ENCODE measurements around the gene SLC13A1. TPM values are rescaled to one million over a fixed set of nuclear protein-coding genes. Genes with fewer than 3 reads are reported as not detected.

SLC13A1 gene
- total and polyA plus RNA-seq, 9 donors = 0.17 TPM; not detected in 8

DNA sequence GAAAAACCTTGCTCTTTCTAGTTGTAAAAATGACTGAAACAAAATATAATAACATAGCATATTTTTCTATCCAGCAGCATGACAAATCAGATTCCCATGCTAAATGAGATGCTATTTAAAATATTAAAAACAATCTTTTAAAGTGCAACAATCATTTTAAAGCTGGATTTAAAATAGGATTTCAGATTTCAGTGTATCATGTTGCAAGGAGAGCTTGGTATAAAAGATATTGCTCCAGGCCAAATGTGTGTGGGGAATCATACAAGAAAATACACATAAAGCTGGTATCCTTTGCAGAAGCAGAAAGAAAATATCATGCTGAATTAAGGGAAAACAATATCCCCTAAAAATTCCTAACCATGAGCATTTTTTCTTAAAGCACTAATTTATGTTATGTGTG lies 42.2 kb downstream of the SLC13A1 start:
- DNase-seq = peak; percentile 14

GRCh38 chr7:123155571-123155970 lies 44.2 kb downstream of the SLC13A1 start:
- WGBS (ENCODE audit: insufficient coverage) = 50% methylated on average over 2 of the region's 7 CpGs
- no peaks in the 10 kb centered on the region for H3K27me3 ChIP-seq (ENCODE audit: control insufficient read depth, insufficient read depth, low read length)
- no peaks in the 10 kb centered on the region for H3K4me1 ChIP-seq (ENCODE audit: control insufficient read depth, insufficient read depth, low read length)
- DNase-seq = no peak
- no peaks in the 10 kb centered on the region for H3K36me3 ChIP-seq (ENCODE audit: control insufficient read depth, insufficient read depth, low read length)
- no peak overlapping the region for H3K4me3 ChIP-seq (ENCODE audit: low read length)
- no peaks in the 10 kb centered on the region for H3K9me3 ChIP-seq (replicated peaks; ENCODE audit: control insufficient read depth, low read depth, low read length)
- H3K27ac ChIP-seq (ENCODE audit: low read length) = no peak overlapping the region

More for the DNA sequence above, 42.2 kb downstream of the SLC13A1 start:
- no peaks in the 10 kb centered on the region for H3K27me3 ChIP-seq (ENCODE audit: control insufficient read depth, insufficient read depth, low read length)
- no peaks in the 10 kb centered on the region for H3K4me1 ChIP-seq (ENCODE audit: control insufficient read depth, insufficient read depth, low read length)
- H3K9me3 ChIP-seq (replicated peaks; ENCODE audit: control insufficient read depth, low read depth, low read length) = no peaks in the 10 kb centered on the region
- H3K4me3 ChIP-seq (ENCODE audit: low read length) = no peak overlapping the region
- H3K36me3 ChIP-seq (ENCODE audit: control insufficient read depth, insufficient read depth, low read length) = no peaks in the 10 kb centered on the region
- H3K27ac ChIP-seq (ENCODE audit: low read length) = no peak overlapping the region

GRCh38 chr7:123154231-123154860 lies 45.4 kb downstream of the SLC13A1 start:
- Histone ChIP-seq H3K27ac (ENCODE audit: low read length) (no peak overlapping the region), H3K4me1 (ENCODE audit: control insufficient read depth, insufficient read depth, low read length) (no peaks in the 10 kb centered on the region), H3K9me3 (replicated peaks; ENCODE audit: control insufficient read depth, low read depth, low read length) (no peaks in the 10 kb centered on the region), H3K27me3 (ENCODE audit: control insufficient read depth, insufficient read depth, low read length) (no peaks in the 10 kb centered on the region), H3K36me3 (ENCODE audit: control insufficient read depth, insufficient read depth, low read length) (no peaks in the 10 kb centered on the region), H3K4me3 (ENCODE audit: low read length) (no peak overlapping the region)
- DNase-seq = peak; percentile 77
- WGBS (ENCODE audit: insufficient coverage) = 0% methylated on average over 1 of the region's 3 CpGs

- Histone ChIP-seq H3K27ac (ENCODE audit: low read length) (no peak overlapping the region), H3K4me1 (ENCODE audit: control insufficient read depth, insufficient read depth, low read length) (no peaks in the 10 kb centered on the region)
- 100% methylated on average over 1 of the region's 3 CpGs for whole genome bisulfite sequencing (ENCODE audit: insufficient coverage)
Measured at GRCh38 chr7:123151443-123151842, 48.3 kb downstream of the SLC13A1 start.

DNA sequence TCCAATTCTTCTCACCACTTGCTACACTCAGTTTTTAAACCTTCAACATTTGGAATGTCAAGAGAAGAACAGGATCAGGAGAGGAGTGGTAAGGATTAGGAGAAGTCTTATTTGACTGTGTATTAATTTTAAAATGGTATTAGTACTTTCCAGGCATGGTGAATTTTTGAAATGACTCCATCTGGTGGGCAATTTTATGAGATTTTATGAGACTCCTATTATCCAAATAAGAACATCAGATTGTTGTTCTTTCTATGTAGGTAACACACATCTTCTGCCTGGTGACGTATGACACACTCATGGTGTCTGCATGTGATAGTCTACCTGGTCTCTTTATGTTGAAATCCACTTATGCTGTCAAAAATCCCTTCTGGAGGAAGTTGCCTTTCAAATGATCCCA lies 51.0 kb downstream of the SLC13A1 start:
- no peak for DNase-seq
- no peak overlapping the region for H3K4me3 ChIP-seq (ENCODE audit: low read length)
- H3K4me1 ChIP-seq (ENCODE audit: control insufficient read depth, insufficient read depth, low read length) = no peaks in the 10 kb centered on the region
- H3K27ac ChIP-seq (ENCODE audit: low read length) = no peak overlapping the region
- no peaks in the 10 kb centered on the region for H3K27me3 ChIP-seq (ENCODE audit: control insufficient read depth, insufficient read depth, low read length)
- no CpG with 5 or more reads among the region's 1 CpG for WGBS (ENCODE audit: insufficient coverage)
- no peaks in the 10 kb centered on the region for H3K36me3 ChIP-seq (ENCODE audit: control insufficient read depth, insufficient read depth, low read length)
- H3K9me3 ChIP-seq (replicated peaks; ENCODE audit: control insufficient read depth, low read depth, low read length) = no peaks in the 10 kb centered on the region

More at GRCh38 chr7:123151443-123151842, 48.3 kb downstream of the SLC13A1 start:
- no peaks in the 10 kb centered on the region for H3K36me3 ChIP-seq (ENCODE audit: control insufficient read depth, insufficient read depth, low read length)
- H3K9me3 ChIP-seq (replicated peaks; ENCODE audit: control insufficient read depth, low read depth, low read length) = no peaks in the 10 kb centered on the region
- H3K4me3 ChIP-seq (ENCODE audit: low read length) = no peak overlapping the region
- no peak for DNase-seq
- no peaks in the 10 kb centered on the region for H3K27me3 ChIP-seq (ENCODE audit: control insufficient read depth, insufficient read depth, low read length)

- Histone ChIP-seq H3K9me3 (replicated peaks; ENCODE audit: control insufficient read depth, low read depth, low read length) (no peaks in the 10 kb centered on the region), H3K27ac (ENCODE audit: low read length) (no peak overlapping the region), H3K36me3 (ENCODE audit: control insufficient read depth, insufficient read depth, low read length) (no peaks in the 10 kb centered on the region), H3K4me3 (ENCODE audit: low read length) (no peak overlapping the region), H3K4me1 (ENCODE audit: control insufficient read depth, insufficient read depth, low read length) (no peaks in the 10 kb centered on the region), H3K27me3 (ENCODE audit: control insufficient read depth, insufficient read depth, low read length) (no peaks in the 10 kb centered on the region)
- 43% methylated on average over 2 of the region's 3 CpGs for WGBS (ENCODE audit: insufficient coverage)
- peak; percentile 5 for DNase-seq
Measured at GRCh38 chr7:123143252-123144006, 56.3 kb downstream of the SLC13A1 start.

DNA sequence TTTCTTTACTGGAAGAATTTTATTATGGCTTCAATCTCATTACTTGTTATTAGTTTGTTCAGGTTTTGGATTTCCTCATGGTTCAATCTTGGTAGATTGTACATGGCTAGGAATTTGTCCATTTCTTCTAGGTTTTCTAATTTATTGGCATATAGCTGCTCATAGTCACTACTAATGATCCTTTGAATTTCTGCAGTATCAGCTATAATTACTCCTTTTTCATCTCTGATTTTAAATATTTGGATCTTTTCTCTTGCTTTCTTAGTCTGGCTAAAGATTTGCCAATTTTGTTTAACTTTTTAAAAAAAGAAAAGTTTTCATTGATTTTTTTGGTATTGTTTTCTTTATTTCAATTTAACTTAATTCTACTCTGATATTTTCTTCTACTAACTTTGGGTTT lies 59.2 kb downstream of the SLC13A1 start:
- Histone ChIP-seq H3K4me3 (ENCODE audit: low read length) (no peak overlapping the region), H3K27ac (ENCODE audit: low read length) (no peak overlapping the region), H3K27me3 (ENCODE audit: control insufficient read depth, insufficient read depth, low read length) (no peaks in the 10 kb centered on the region), H3K4me1 (ENCODE audit: control insufficient read depth, insufficient read depth, low read length) (no peaks in the 10 kb centered on the region), H3K36me3 (ENCODE audit: control insufficient read depth, insufficient read depth, low read length) (no peaks in the 10 kb centered on the region), H3K9me3 (replicated peaks; ENCODE audit: control insufficient read depth, low read depth, low read length) (no peaks in the 10 kb centered on the region)
- DNase-seq = no peak

DNA sequence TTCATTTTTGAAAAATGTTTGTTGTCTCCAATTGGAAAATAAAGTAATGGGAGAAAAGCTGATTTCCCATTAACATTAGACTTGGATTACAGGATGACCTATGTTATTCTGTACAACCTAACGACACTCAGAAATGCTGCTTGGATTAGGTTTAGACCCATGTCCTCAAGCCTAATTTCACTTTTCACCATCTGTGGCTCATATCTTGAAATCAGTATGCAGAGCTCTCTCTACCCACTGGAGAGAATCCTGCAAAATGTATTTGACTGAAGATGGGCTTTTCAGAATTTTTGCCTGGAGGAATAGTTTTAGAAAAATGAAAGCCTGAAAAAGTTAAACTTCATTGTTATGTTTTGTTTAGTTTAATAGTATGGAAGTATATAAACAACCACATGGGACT lies 63.8 kb downstream of the SLC13A1 start:
- no peak overlapping the region for H3K27ac ChIP-seq (ENCODE audit: low read length)
- H3K9me3 ChIP-seq (replicated peaks; ENCODE audit: control insufficient read depth, low read depth, low read length) = no peaks in the 10 kb centered on the region
- no peaks in the 10 kb centered on the region for H3K4me1 ChIP-seq (ENCODE audit: control insufficient read depth, insufficient read depth, low read length)
- H3K4me3 ChIP-seq (ENCODE audit: low read length) = no peak overlapping the region
- no peak for DNase-seq
- WGBS (ENCODE audit: insufficient coverage) = no CpG with 5 or more reads among the region's 1 CpG
- H3K36me3 ChIP-seq (ENCODE audit: control insufficient read depth, insufficient read depth, low read length) = no peaks in the 10 kb centered on the region
- no peaks in the 10 kb centered on the region for H3K27me3 ChIP-seq (ENCODE audit: control insufficient read depth, insufficient read depth, low read length)

DNA sequence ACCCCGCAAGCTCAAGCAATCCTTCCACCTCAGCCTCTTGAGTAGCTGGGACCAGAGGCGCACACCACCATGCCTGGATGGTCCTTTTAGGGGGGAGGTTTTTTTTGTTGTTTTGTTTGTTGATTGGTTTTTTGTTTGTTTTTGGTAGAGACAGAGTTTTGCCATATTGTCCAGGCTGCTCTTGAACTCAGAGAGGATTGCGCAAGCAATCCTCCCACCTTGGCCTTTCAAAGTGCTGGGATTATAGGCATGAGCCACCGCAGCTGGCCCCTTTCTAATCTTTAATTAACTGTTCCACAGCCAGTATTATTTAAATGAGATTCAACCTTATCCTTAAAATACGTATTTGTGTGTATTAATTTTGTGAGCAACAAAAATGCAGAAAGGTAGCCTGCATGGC lies 65.8 kb downstream of the SLC13A1 start:
- no peak for DNase-seq
- Histone ChIP-seq H3K36me3 (ENCODE audit: control insufficient read depth, insufficient read depth, low read length) (no peaks in the 10 kb centered on the region), H3K4me1 (ENCODE audit: control insufficient read depth, insufficient read depth, low read length) (no peaks in the 10 kb centered on the region), H3K27ac (ENCODE audit: low read length) (no peak overlapping the region), H3K9me3 (replicated peaks; ENCODE audit: control insufficient read depth, low read depth, low read length) (no peaks in the 10 kb centered on the region), H3K4me3 (ENCODE audit: low read length) (no peak overlapping the region), H3K27me3 (ENCODE audit: control insufficient read depth, insufficient read depth, low read length) (no peaks in the 10 kb centered on the region)
- WGBS (ENCODE audit: insufficient coverage) = no CpG with 5 or more reads among the region's 5 CpGs

DNA sequence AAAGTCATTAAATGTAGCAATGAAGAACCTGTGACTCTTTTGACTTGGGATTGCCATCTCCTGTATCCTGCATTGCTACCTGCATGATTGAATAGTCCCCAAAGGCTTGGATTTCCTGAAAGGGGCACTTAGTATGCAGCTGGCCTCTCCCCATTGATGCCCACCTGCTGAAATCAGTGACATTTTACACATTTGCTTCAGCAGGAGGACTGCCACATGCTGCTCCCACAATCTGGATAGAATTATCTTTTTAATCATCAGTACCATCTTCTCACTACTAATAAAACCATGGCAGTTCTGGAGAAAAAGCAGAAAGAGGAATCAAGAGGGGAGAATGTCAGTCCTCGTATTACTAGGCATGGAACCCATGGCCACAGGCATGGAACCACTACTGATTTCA lies 67.8 kb downstream of the SLC13A1 start:
- Histone ChIP-seq H3K9me3 (replicated peaks; ENCODE audit: control insufficient read depth, low read depth, low read length) (no peaks in the 10 kb centered on the region), H3K27ac (ENCODE audit: low read length) (no peak overlapping the region), H3K36me3 (ENCODE audit: control insufficient read depth, insufficient read depth, low read length) (no peaks in the 10 kb centered on the region), H3K27me3 (ENCODE audit: control insufficient read depth, insufficient read depth, low read length) (no peaks in the 10 kb centered on the region), H3K4me1 (ENCODE audit: control insufficient read depth, insufficient read depth, low read length) (no peaks in the 10 kb centered on the region), H3K4me3 (ENCODE audit: low read length) (no peak overlapping the region)
- DNase-seq = no peak
- no CpG with 5 or more reads among the region's 1 CpG for WGBS (ENCODE audit: insufficient coverage)

All from muscle of leg (tissue), 11 donors.